Type B pancreatic cell (in vitro differentiated cells): ENCODE results near the gene DDX4. TPM values are rescaled to one million over a fixed set of nuclear protein-coding genes. Genes with fewer than 3 reads are reported as not detected.

ENCODE experiments used
- DNase-seq: peaks from one replicate; pipeline ENCODE4 v3.0.0; 2021; ENCODE audit warnings: mixed read lengths; ENCODE audit not compliant: unreplicated experiment; ENCODE audit errors: extremely low spot score
- H3K27ac Mint-ChIP-seq: 2 replicates; pipeline ENCODE4 v1.8.0; 2021; ENCODE audit warnings: mild to moderate bottlenecking, mixed read lengths
- H3K27me3 Mint-ChIP-seq: 2 replicates; pipeline ENCODE4 v1.8.0; 2021; ENCODE audit warnings: mixed read lengths
- H3K36me3 Mint-ChIP-seq: 2 replicates; pipeline ENCODE4 v1.8.0; 2021; ENCODE audit warnings: mixed read lengths
- H3K4me1 Mint-ChIP-seq: one replicate; pipeline ENCODE4 v1.8.0; 2021; ENCODE audit warnings: mixed read lengths; ENCODE audit not compliant: unreplicated experiment
- H3K4me3 Mint-ChIP-seq: 2 replicates; pipeline ENCODE4 v1.8.0; 2021; ENCODE audit warnings: mild to moderate bottlenecking, mixed read lengths
- H3K9me3 Mint-ChIP-seq: 2 replicates; pipeline ENCODE4 v1.8.0; 2021; ENCODE audit warnings: mixed read lengths
- CTCF ChIP-seq: fragments of 200-600 bp; sonication (generic); conservative IDR thresholded peaks from 2 replicates; pipeline ENCODE4 v1.5.0; 2021; ENCODE audit warnings: antibody characterized with exemption, mild to moderate bottlenecking
- total RNA-seq: library from RNA; stranded (reverse); gene quantifications from 2 replicates; pipeline ENCODE4 v1.2.1, GENCODE V29; 2021; ENCODE audit warnings: low replicate concordance

DDX4 gene
- total RNA-seq, 1 donor from 2014 or later = not detected

GRCh38 chr5:55832446-55832845 lies 94.6 kb downstream of the DDX4 start:
- no peak for TF ChIP-seq CTCF
- H3K36me3 Mint-ChIP-seq = no peaks in the 10 kb centered on the region
- H3K27me3 Mint-ChIP-seq = no peaks in the 10 kb centered on the region
- H3K4me1 Mint-ChIP-seq = no peaks in the 10 kb centered on the region
- no peak for DNase-seq
- H3K9me3 Mint-ChIP-seq = no peaks in the 10 kb centered on the region
- no peak overlapping the region for H3K27ac Mint-ChIP-seq
- no peak overlapping the region for H3K4me3 Mint-ChIP-seq

- Mint-ChIP-seq H3K27ac (no peak overlapping the region), H3K36me3 (no peaks in the 10 kb centered on the region), H3K9me3 (no peaks in the 10 kb centered on the region), H3K4me3 (no peak overlapping the region), H3K4me1 (no peaks in the 10 kb centered on the region), H3K27me3 (peaks cover 2% of the 10 kb centered on the region)
- no peak for TF ChIP-seq CTCF
- DNase-seq = no peak
Measured at GRCh38 chr5:55836191-55836590, 98.3 kb downstream of the DDX4 start.

- no peaks in the 10 kb centered on the region for H3K9me3 Mint-ChIP-seq
- H3K4me3 Mint-ChIP-seq = no peak overlapping the region
- no peaks in the 10 kb centered on the region for H3K4me1 Mint-ChIP-seq
- TF ChIP-seq CTCF = no peak
- H3K27ac Mint-ChIP-seq = no peak overlapping the region
- peaks cover 2% of the 10 kb centered on the region for H3K27me3 Mint-ChIP-seq
- DNase-seq = no peak
- H3K36me3 Mint-ChIP-seq = no peaks in the 10 kb centered on the region
Measured at GRCh38 chr5:55841976-55842375, 104.1 kb downstream of the DDX4 start.

- H3K4me3 Mint-ChIP-seq = no peak overlapping the region
- no peaks in the 10 kb centered on the region for H3K27me3 Mint-ChIP-seq
- no peaks in the 10 kb centered on the region for H3K9me3 Mint-ChIP-seq
- DNase-seq = no peak
- H3K36me3 Mint-ChIP-seq = no peaks in the 10 kb centered on the region
- no peaks in the 10 kb centered on the region for H3K4me1 Mint-ChIP-seq
- H3K27ac Mint-ChIP-seq = no peak overlapping the region
- TF ChIP-seq CTCF = no peak
Measured at GRCh38 chr5:55847837-55848236, 110.0 kb downstream of the DDX4 start.

GRCh38 chr5:55848783-55849182 lies 110.9 kb downstream of the DDX4 start:
- no peaks in the 10 kb centered on the region for H3K9me3 Mint-ChIP-seq
- no peak for TF ChIP-seq CTCF
- no peak overlapping the region for H3K27ac Mint-ChIP-seq
- H3K36me3 Mint-ChIP-seq = no peaks in the 10 kb centered on the region
- DNase-seq = no peak
- no peaks in the 10 kb centered on the region for H3K4me1 Mint-ChIP-seq
- no peaks in the 10 kb centered on the region for H3K27me3 Mint-ChIP-seq
- no peak overlapping the region for H3K4me3 Mint-ChIP-seq
